Neural cell (in vitro differentiated cells): ENCODE measurements around the gene C14orf119. TPM values are rescaled to one million over a fixed set of nuclear protein-coding genes. Genes with fewer than 3 reads are reported as not detected.

ENCODE experiments used
- H2AFZ ChIP-seq: fragments of 200-600, 300-800 bp; sonication (generic), shearing (Covaris generic); 2 replicates; pipeline ENCODE4 v1.6.0; 2014; ENCODE audit warnings: low read depth, mild to moderate bottlenecking, antibody characterized with exemption, low read length, moderate library complexity
- H3F3A ChIP-seq: fragments of 200-600 bp; shearing (Covaris generic); 2 replicates; pipeline ENCODE4 v1.6.1; 2016; ENCODE audit warnings: mild to moderate bottlenecking, moderate library complexity, mixed read lengths, antibody characterized with exemption, low read length; ENCODE audit not compliant: insufficient read depth, poor library complexity, severe bottlenecking
- H3K27ac ChIP-seq: fragments of 200-600, 300-800 bp; sonication (generic), shearing (Covaris generic); 2 replicates; pipeline ENCODE4 v1.5.1; 2014; ENCODE audit warnings: mild to moderate bottlenecking, low read length, moderate library complexity
- H3K27me3 ChIP-seq: fragments of 300-800, 200-600 bp; sonication (generic), shearing (Covaris generic); 2 replicates; pipeline ENCODE4 v1.6.0; 2014; ENCODE audit warnings: mild to moderate bottlenecking, low read depth, low read length, moderate library complexity; ENCODE audit not compliant: insufficient read depth
- H3K36me3 ChIP-seq: fragments of 300-800, 200-600 bp; sonication (generic), shearing (Covaris generic); 2 replicates; pipeline ENCODE4 v1.5.1; 2014; ENCODE audit warnings: mild to moderate bottlenecking, antibody characterized with exemption, low read length, moderate library complexity; ENCODE audit not compliant: insufficient read depth
- H3K4me2 ChIP-seq: fragments of 300-800, 200-600 bp; sonication (generic), shearing (Covaris generic); 2 replicates; pipeline ENCODE4 v1.6.0; 2014; ENCODE audit warnings: mild to moderate bottlenecking, low read length
- H3K4me3 ChIP-seq: fragments of 300-800, 200-600 bp; sonication (generic), shearing (Covaris generic); 2 replicates; pipeline ENCODE4 v1.5.1; 2014; ENCODE audit warnings: mild to moderate bottlenecking, low read length, moderate library complexity
- H3K79me2 ChIP-seq: fragments of 200-600 bp; shearing (Covaris generic); replicated peaks from 2 replicates; pipeline ENCODE4 v1.6.0; 2014; ENCODE audit warnings: mild to moderate bottlenecking, low read length, moderate library complexity; ENCODE audit not compliant: insufficient read depth
- H3K9ac ChIP-seq: fragments of 300-800, 200-600 bp; sonication (generic), shearing (Covaris generic); 2 replicates; pipeline ENCODE4 v1.6.1; 2016; ENCODE audit warnings: mild to moderate bottlenecking, low read length, mixed read lengths
- H3K9me2 ChIP-seq: fragments of 200-600 bp; shearing (Covaris generic); 2 replicates; pipeline ENCODE4 v1.6.1; 2016; ENCODE audit warnings: mild to moderate bottlenecking, low read length, mixed read lengths; ENCODE audit not compliant: insufficient read depth
- H3K9me3 ChIP-seq: fragments of 200-600, 300-800 bp; sonication (generic), shearing (Covaris generic); 2 replicates; pipeline ENCODE4 v1.6.1; 2016; ENCODE audit warnings: mild to moderate bottlenecking, mixed run types, low read length, moderate library complexity, mixed read lengths
- H4K20me1 ChIP-seq: fragments of 200-600 bp; shearing (Covaris generic); 2 replicates; pipeline ENCODE4 v1.6.1; 2016; ENCODE audit warnings: mild to moderate bottlenecking, mixed run types; ENCODE audit not compliant: insufficient read depth
- CTCF ChIP-seq: fragments of 450-650 bp; IDR thresholded peaks from 2 replicates; pipeline ENCODE4 v1.5.1; 2014; ENCODE audit warnings: antibody characterized with exemption, mild to moderate bottlenecking, moderate library complexity; ENCODE audit not compliant: poor library complexity, severe bottlenecking
- EP300 ChIP-seq: fragments of 450-650 bp; conservative IDR thresholded peaks from 2 replicates; pipeline ENCODE4 v1.6.1; 2014; ENCODE audit warnings: antibody characterized with exemption, mild to moderate bottlenecking, moderate library complexity; ENCODE audit not compliant: poor library complexity, severe bottlenecking
- EZH2 ChIP-seq: fragments of 200-600, 300-800 bp; shearing (Covaris generic), sonication (generic); IDR thresholded peaks from 2 replicates; pipeline ENCODE4 v1.6.1; 2014; ENCODE audit warnings: antibody characterized with exemption, low read length, borderline replicate concordance, mild to moderate bottlenecking; ENCODE audit not compliant: insufficient read depth, poor library complexity, severe bottlenecking
- MXI1 ChIP-seq: fragments of 450-650 bp; conservative IDR thresholded peaks from 2 replicates; pipeline ENCODE4 v1.6.1; 2014; ENCODE audit warnings: antibody characterized with exemption, mild to moderate bottlenecking; ENCODE audit not compliant: poor library complexity, severe bottlenecking
- POLR2AphosphoS5 ChIP-seq: IDR thresholded peaks from 2 replicates; pipeline ENCODE4 v1.6.1; 2012
- RAD21 ChIP-seq: fragments of 450-650 bp; conservative IDR thresholded peaks from 2 replicates; pipeline ENCODE4 v1.6.1; 2014; ENCODE audit warnings: antibody characterized with exemption, mild to moderate bottlenecking, moderate library complexity
- REST ChIP-seq: IDR thresholded peaks from 2 replicates; pipeline ENCODE4 v1.6.1; 2012; ENCODE audit warnings: borderline replicate concordance
- SMC3 ChIP-seq: fragments of 450-650 bp; conservative IDR thresholded peaks from 2 replicates; pipeline ENCODE4 v1.6.1; 2014; ENCODE audit warnings: antibody characterized with exemption, mild to moderate bottlenecking, moderate library complexity; ENCODE audit not compliant: poor library complexity
- TAF1 ChIP-seq: IDR thresholded peaks from 2 replicates; pipeline ENCODE4 v1.6.1; 2012; ENCODE audit warnings: low read depth
- polyA plus RNA-seq: library from polyadenylated mRNA; depleted of rRNA; stranded (reverse); fragments of >200 nt; gene quantifications from 2 replicates; pipeline ENCODE4 v1.2.3, GENCODE V29; 2014

The C14orf119 gene
- polyA plus RNA-seq, 1 donor from 2014 or later, result 26.4 TPM

DNA sequence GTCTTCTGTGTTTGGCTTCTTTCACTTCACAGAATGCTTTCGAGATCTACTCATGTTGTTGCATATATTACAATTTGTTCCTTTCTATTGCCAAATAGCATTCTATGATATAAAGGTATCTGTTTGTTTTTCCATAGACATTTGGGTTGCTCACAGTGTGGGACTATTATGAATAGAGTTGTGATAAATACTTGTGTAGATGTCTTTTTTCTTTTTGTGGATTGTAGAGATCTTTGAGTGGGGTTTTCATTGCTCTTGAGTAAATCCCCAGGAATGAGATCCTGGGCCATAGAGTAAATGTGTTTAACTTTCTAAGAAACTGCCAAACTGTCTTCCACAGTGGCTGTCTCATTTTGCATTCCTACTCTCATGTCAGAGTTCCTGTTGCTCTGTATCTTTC is 48.6 kb downstream of the C14orf119 start:
- H4K20me1 ChIP-seq, result no peaks in the 10 kb centered on the region
- no peak overlapping the region for H3K27ac ChIP-seq
- H3F3A ChIP-seq, result no peaks in the 10 kb centered on the region
- H3K4me3 ChIP-seq, result no peak overlapping the region
- H2AFZ ChIP-seq, result no peak overlapping the region
- H3K79me2 ChIP-seq, result no peaks in the 10 kb centered on the region
- no peaks in the 10 kb centered on the region for H3K27me3 ChIP-seq
- no peak overlapping the region for H3K9ac ChIP-seq
- no peak overlapping the region for H3K4me2 ChIP-seq
- no peaks in the 10 kb centered on the region for H3K9me3 ChIP-seq
- H3K36me3 ChIP-seq, result no peaks in the 10 kb centered on the region
- TF ChIP-seq TAF1, result no peak
- TF ChIP-seq REST, result no peak
- no peak for TF ChIP-seq EP300
- no peak for TF ChIP-seq POLR2AphosphoS5
- no peaks in the 10 kb centered on the region for H3K9me2 ChIP-seq

- no peaks in the 10 kb centered on the region for H3K36me3 ChIP-seq
- no peak overlapping the region for H3K4me3 ChIP-seq
- no peaks in the 10 kb centered on the region for H3K9me3 ChIP-seq
- H3K9ac ChIP-seq, result no peak overlapping the region
- no peaks in the 10 kb centered on the region for H3K79me2 ChIP-seq
- no peak overlapping the region for H3K4me2 ChIP-seq
- H3F3A ChIP-seq, result no peaks in the 10 kb centered on the region
- no peaks in the 10 kb centered on the region for H4K20me1 ChIP-seq
- no peak overlapping the region for H2AFZ ChIP-seq
- no peaks in the 10 kb centered on the region for H3K27me3 ChIP-seq
- H3K9me2 ChIP-seq, result no peaks in the 10 kb centered on the region
- TF ChIP-seq POLR2AphosphoS5 (no peak), MXI1 (no peak), EZH2 (no peak), TAF1 (no peak), SMC3 (no peak), EP300 (no peak), REST (no peak), CTCF (no peak), RAD21 (no peak)
- H3K27ac ChIP-seq, result no peak overlapping the region
These were observed 50.6 kb downstream of the C14orf119 start for GRCh38 chr14:23145794-23146350.
